Memory B cell (primary cell): Measurements from ENCODE around the gene TUBA1B.

Experiments
- ATAC-seq: fragments of 150-1000 bp; cut with Tn5 transposase; 2 replicates; pipeline ENCODE4 v1.10.0; 2021; ENCODE audit warnings: low read depth, mild to moderate bottlenecking, moderate library complexity
- DNase-seq, 2 donors: peaks; one replicate each; pipeline ENCODE4 v3.0.0; 2022; ENCODE audit warnings: low spot score in 2 of 2
- H3K27ac Mint-ChIP-seq: one replicate; pipeline ENCODE4 v1.8.0; 2022; ENCODE audit warnings: mild to moderate bottlenecking, moderate library complexity, mixed read lengths
- H3K27me3 Mint-ChIP-seq: one replicate; pipeline ENCODE4 v1.8.0; 2022; ENCODE audit warnings: mixed read lengths
- H3K36me3 Mint-ChIP-seq: one replicate; pipeline ENCODE4 v1.8.0; 2022; ENCODE audit warnings: mild to moderate bottlenecking, mixed read lengths
- H3K4me1 Mint-ChIP-seq: one replicate; pipeline ENCODE4 v1.8.0; 2022; ENCODE audit warnings: mixed read lengths
- H3K4me3 Mint-ChIP-seq: one replicate; pipeline ENCODE4 v1.8.0; 2022; ENCODE audit warnings: mild to moderate bottlenecking, moderate library complexity, mixed read lengths
- H3K9me3 Mint-ChIP-seq: one replicate; pipeline ENCODE4 v1.8.0; 2022; ENCODE audit warnings: mixed read lengths

The TUBA1B gene

GRCh38 chr12:49091056-49091835 is 39.9 kb downstream of the TUBA1B start:
- H3K4me1 Mint-ChIP-seq = peaks cover 38% of the 10 kb centered on the region
- H3K36me3 Mint-ChIP-seq = peaks cover 4% of the 10 kb centered on the region
- ATAC-seq = no peak
- peak overlapping the region; percentile 41 for H3K4me3 Mint-ChIP-seq
- H3K27me3 Mint-ChIP-seq = peaks cover 27% of the 10 kb centered on the region
- H3K27ac Mint-ChIP-seq = peak overlapping the region; percentile 62
- no peaks in the 10 kb centered on the region for H3K9me3 Mint-ChIP-seq
- peak in 1 of 2 donors; percentile 29 for DNase-seq

GRCh38 chr12:49089821-49090773 is 41.1 kb downstream of the TUBA1B start:
- DNase-seq = peak in 1 of 2 donors; percentile 58
- Mint-ChIP-seq H3K4me1 (peaks cover 36% of the 10 kb centered on the region), H3K4me3 (peak overlapping the region; percentile 80), H3K36me3 (peaks cover under 1% of the 10 kb centered on the region), H3K27me3 (peaks cover 22% of the 10 kb centered on the region), H3K27ac (no peak overlapping the region), H3K9me3 (no peaks in the 10 kb centered on the region)
- ATAC-seq = peak; percentile 37

- no peak overlapping the region for H3K4me3 Mint-ChIP-seq
Observed at GRCh38 chr12:49088932-49089330, 42.3 kb downstream of the TUBA1B start.

GRCh38 chr12:49088150-49088931 is 42.9 kb downstream of the TUBA1B start:
- DNase-seq = peak; percentile 68 to 71
- peaks cover 28% of the 10 kb centered on the region for H3K4me1 Mint-ChIP-seq
- H3K4me3 Mint-ChIP-seq = no peak overlapping the region
- ATAC-seq = peak; percentile 85
- H3K27me3 Mint-ChIP-seq = peaks cover 14% of the 10 kb centered on the region
- no peaks in the 10 kb centered on the region for H3K9me3 Mint-ChIP-seq
- H3K36me3 Mint-ChIP-seq = no peaks in the 10 kb centered on the region
- no peak overlapping the region for H3K27ac Mint-ChIP-seq

More at GRCh38 chr12:49088932-49089330, 42.3 kb downstream of the TUBA1B start:
- no peaks in the 10 kb centered on the region for H3K36me3 Mint-ChIP-seq
- ATAC-seq = no peak
- no peaks in the 10 kb centered on the region for H3K9me3 Mint-ChIP-seq
- peaks cover 19% of the 10 kb centered on the region for H3K27me3 Mint-ChIP-seq
- DNase-seq = no peak
- no peak overlapping the region for H3K27ac Mint-ChIP-seq
- H3K4me1 Mint-ChIP-seq = peaks cover 33% of the 10 kb centered on the region

GRCh38 chr12:49086116-49086515 is 45.1 kb downstream of the TUBA1B start:
- H3K27ac Mint-ChIP-seq = no peak overlapping the region
- no peak overlapping the region for H3K4me3 Mint-ChIP-seq
- H3K27me3 Mint-ChIP-seq = peaks cover 14% of the 10 kb centered on the region
- ATAC-seq (no peak), DNase-seq (no peak)
- H3K9me3 Mint-ChIP-seq = no peaks in the 10 kb centered on the region
- H3K36me3 Mint-ChIP-seq = no peaks in the 10 kb centered on the region
- H3K4me1 Mint-ChIP-seq = peaks cover 19% of the 10 kb centered on the region

- ATAC-seq = no peak
- Mint-ChIP-seq H3K36me3 (no peaks in the 10 kb centered on the region), H3K27me3 (peaks cover 12% of the 10 kb centered on the region), H3K4me1 (peaks cover 10% of the 10 kb centered on the region), H3K27ac (no peak overlapping the region), H3K4me3 (no peak overlapping the region), H3K9me3 (no peaks in the 10 kb centered on the region)
- DNase-seq = no peak
Observed at GRCh38 chr12:49084438-49084837, 46.8 kb downstream of the TUBA1B start.

- ATAC-seq = no peak
- H3K27me3 Mint-ChIP-seq = peaks cover 6% of the 10 kb centered on the region
- H3K9me3 Mint-ChIP-seq = no peaks in the 10 kb centered on the region
- no peaks in the 10 kb centered on the region for H3K4me1 Mint-ChIP-seq
- no peaks in the 10 kb centered on the region for H3K36me3 Mint-ChIP-seq
- H3K27ac Mint-ChIP-seq = no peak overlapping the region
- DNase-seq = no peak
- no peak overlapping the region for H3K4me3 Mint-ChIP-seq
Observed at GRCh38 chr12:49079793-49080192, 51.4 kb downstream of the TUBA1B start.
